NCI-H2081 treated with DMSO at 0.1 percent for 48 hours (cell line): Measurements from ENCODE around the gene ZNF723.
"Not testable (repeated sequence)": the region's sequence is repeated elsewhere in the genome, so short reads cannot be mapped to it uniquely, and the experiment has no call there.

Experiments
- DNase-seq: peaks from one replicate; lab custom pipeline; 2025; lab: John Stamatoyannopoulos, UW

ZNF723 gene

GRCh38 chr19:22832031-22832762 is at the start of gene ZNF723:
Gene ZNF723 (plus strand): TSS chr19:22832291. CDS start chr19:22832380, 89 bp downstream.
- no peak for DNase-seq

GRCh38 chr19:22783651-22784410 is 48.3 kb upstream of the ZNF723 start, which contains the start of gene ZNF99:
Gene ZNF99 (minus strand): TSS chr19:22784151. CDS start chr19:22784016, 135 bp downstream.
- DNase-seq: no peak

- not testable (repeated sequence) for DNase-seq
Observed at GRCh38 chr19:22792863-22793262, 39.2 kb upstream of the ZNF723 start.

- DNase-seq: no peak
Observed at GRCh38 chr19:22797040-22797439, 35.1 kb upstream of the ZNF723 start.

GRCh38 chr19:22806418-22806817 is 25.7 kb upstream of the ZNF723 start:
- DNase-seq: no peak

GRCh38 chr19:22807061-22807835 is 24.8 kb upstream of the ZNF723 start:
- no peak for DNase-seq

GRCh38 chr19:22814124-22814523 is 18.0 kb upstream of the ZNF723 start:
- DNase-seq: no peak

GRCh38 chr19:22831211-22831610 is 880 bp upstream of the ZNF723 start:
- no peak for DNase-seq

- not testable (repeated sequence) for DNase-seq
Observed at GRCh38 chr19:22857713-22858320, 25.7 kb downstream of the ZNF723 start.

- DNase-seq: no peak
Observed at GRCh38 chr19:22882797-22883196, 50.7 kb downstream of the ZNF723 start.

- no peak for DNase-seq
Observed at GRCh38 chr19:22893855-22894270, 61.8 kb downstream of the ZNF723 start.

- DNase-seq: no peak
Observed at GRCh38 chr19:22901431-22902130, 69.5 kb downstream of the ZNF723 start.
